IMR-90 (cell line): ENCODE measurements around the gene RUBCN. TPM values are rescaled to one million over a fixed set of nuclear protein-coding genes. Genes with fewer than 3 reads are reported as not detected.

ENCODE experiments used
- ATAC-seq: fragments of 200-7000 bp; cut with Tn5 transposase; 2 replicates; pipeline ENCODE4 v1.9.1; 2020; ENCODE audit warnings: low read depth, mild to moderate bottlenecking, moderate library complexity
- BruUV-seq: library from RNA; stranded (reverse); fragments of 400-500 nt; replicated peaks from 2 replicates; lab custom pipeline; 2021; lab: Mats Ljungman, UMichigan
- CTCF ChIA-PET: fragments of 300-600 bp; formaldehyde crosslinking; extraction: SDS; loops from one replicate; lab custom pipeline; 2021; ENCODE audit warnings: antibody characterized with exemption; lab: Yijun Ruan, JAX
- POLR2A ChIA-PET: fragments of 300-600 bp; sonication (Branson Sonifier 250); formaldehyde crosslinking; loops from one replicate; lab custom pipeline; 2022; ENCODE audit warnings: antibody characterized with exemption; ENCODE audit not compliant: unreplicated experiment; lab: Charles Lee
- DNase-seq: peaks from one replicate; pipeline ENCODE4 v3.0.0; 2013
- H2AFZ ChIP-seq: replicated peaks from 2 replicates; pipeline ENCODE3; 2013; ENCODE audit warnings: low read length, mild to moderate bottlenecking; ENCODE audit not compliant: poor library complexity
- H2AK5ac ChIP-seq: 2 replicates; pipeline ENCODE4 v1.6.1; 2013; ENCODE audit warnings: low read depth, low read length, inconsistent platforms
- H2AK9ac ChIP-seq: replicated peaks from 2 replicates; pipeline ENCODE3; 2013; ENCODE audit warnings: mild to moderate bottlenecking, low read depth, low read length, moderate library complexity; ENCODE audit not compliant: poor library complexity
- H2BK120ac ChIP-seq: 2 replicates; pipeline ENCODE4 v1.6.1; 2013; ENCODE audit warnings: low read depth, low read length, inconsistent platforms
- H2BK15ac ChIP-seq: 3 replicates; pipeline ENCODE4 v1.6.1; 2013; ENCODE audit warnings: low read depth, low read length, inconsistent platforms
- H2BK20ac ChIP-seq: 2 replicates; pipeline ENCODE4 v1.6.1; 2013; ENCODE audit warnings: low read depth, mild to moderate bottlenecking, inconsistent platforms, low read length, moderate library complexity
- H2BK5ac ChIP-seq: 2 replicates; pipeline ENCODE4 v1.6.1; 2013; ENCODE audit warnings: mild to moderate bottlenecking, low read depth, low read length, inconsistent platforms; ENCODE audit not compliant: poor library complexity, severe bottlenecking
- H3K14ac ChIP-seq: replicated peaks from 2 replicates; pipeline ENCODE4 v1.6.1; 2013; ENCODE audit warnings: low read depth, low read length, inconsistent platforms
- H3K18ac ChIP-seq: 2 replicates; pipeline ENCODE4 v1.6.1; 2013; ENCODE audit warnings: low read depth, low read length, control low read depth
- H3K23ac ChIP-seq: 2 replicates; pipeline ENCODE4 v1.6.1; 2013; ENCODE audit warnings: low read depth, low read length, inconsistent platforms
- H3K27ac ChIP-seq: 2 replicates; pipeline ENCODE4 v1.5.1; 2013; ENCODE audit warnings: mild to moderate bottlenecking, control low read depth, low read length; ENCODE audit not compliant: insufficient read depth
- H3K27me3 ChIP-seq: 2 replicates; pipeline ENCODE4 v1.6.1; 2013; ENCODE audit warnings: low read length; ENCODE audit not compliant: control insufficient read depth, insufficient read depth
- H3K36me3 ChIP-seq: 2 replicates; pipeline ENCODE4 v1.6.1; 2013; ENCODE audit warnings: low read length, mixed read lengths; ENCODE audit not compliant: control insufficient read depth, insufficient read depth
- H3K4ac ChIP-seq: 2 replicates; pipeline ENCODE4 v1.6.1; 2013; ENCODE audit warnings: low read depth, low read length, inconsistent platforms
- H3K4me1 ChIP-seq: 2 replicates; pipeline ENCODE4 v1.6.1; 2013; ENCODE audit warnings: low read length, mixed read lengths; ENCODE audit not compliant: control insufficient read depth, insufficient read depth
- H3K4me2 ChIP-seq: 2 replicates; pipeline ENCODE4 v1.6.1; 2013; ENCODE audit warnings: low read depth, mild to moderate bottlenecking, control low read depth, low read length, moderate library complexity
- H3K4me3 ChIP-seq: 2 replicates; pipeline ENCODE4 v1.5.1; 2013; ENCODE audit warnings: low read depth, mild to moderate bottlenecking, control low read depth, low read length, moderate library complexity; ENCODE audit not compliant: insufficient read depth
- H3K56ac ChIP-seq: 2 replicates; pipeline ENCODE4 v1.6.1; 2013; ENCODE audit warnings: low read length, inconsistent platforms; ENCODE audit not compliant: insufficient read depth; ENCODE audit errors: extremely low read depth
- H3K79me1 ChIP-seq, 2 experiments: 2 replicates each; pipeline ENCODE4 v1.6.1; 2013; ENCODE audit warnings: low read length in 2 of 2, inconsistent platforms in 1 of 2, low read depth in 1 of 2
- H3K9ac ChIP-seq: 2 replicates; pipeline ENCODE4 v1.6.1; 2013; ENCODE audit warnings: low read depth, low read length, control low read depth
- H3K9me1 ChIP-seq: 2 replicates; pipeline ENCODE4 v1.6.1; 2013; ENCODE audit warnings: low read length, inconsistent platforms; ENCODE audit not compliant: insufficient read depth
- H3K9me3 ChIP-seq: 2 replicates; pipeline ENCODE4 v1.6.1; 2013; ENCODE audit warnings: low read length; ENCODE audit not compliant: control insufficient read depth, insufficient read depth
- H4K20me1 ChIP-seq: 2 replicates; pipeline ENCODE4 v1.6.1; 2013; ENCODE audit warnings: low read length, inconsistent platforms; ENCODE audit not compliant: insufficient read depth
- H4K5ac ChIP-seq: 2 replicates; pipeline ENCODE4 v1.6.1; 2013; ENCODE audit warnings: mild to moderate bottlenecking, low read depth, low read length, control low read depth
- H4K8ac ChIP-seq, 2 experiments: 2 replicates each; pipeline ENCODE4 v1.6.1; 2013; ENCODE audit warnings: low read depth in 2 of 2, low read length in 2 of 2, control low read depth in 1 of 2, inconsistent platforms in 1 of 2
- H4K91ac ChIP-seq: 2 replicates; pipeline ENCODE4 v1.6.1; 2013; ENCODE audit warnings: low read depth, low read length, inconsistent platforms; ENCODE audit not compliant: insufficient read depth
- BHLHE40 ChIP-seq: fragments of 150-350 bp; IDR thresholded peaks from 2 replicates; pipeline ENCODE4 v1.6.1; 2016; ENCODE audit warnings: mild to moderate bottlenecking, low read depth, low read length
- CEBPB ChIP-seq: IDR thresholded peaks from 2 replicates; pipeline ENCODE4 v1.6.1; 2012; ENCODE audit warnings: low read depth, low read length, improper control_type of control experiment
- CHD1 ChIP-seq: IDR thresholded peaks from 2 replicates; pipeline ENCODE4 v1.6.1; 2012; ENCODE audit warnings: low read depth, low read length, improper control_type of control experiment
- CTCF ChIP-seq: conservative IDR thresholded peaks from 2 replicates; pipeline ENCODE4 v1.5.1; 2012; ENCODE audit warnings: mild to moderate bottlenecking, low read depth, low read length, improper control_type of control experiment
- FOS ChIP-seq: fragments of 150-350 bp; IDR thresholded peaks from 2 replicates; pipeline ENCODE4 v1.6.1; 2016; ENCODE audit warnings: low read depth, low read length
- MAFK ChIP-seq: IDR thresholded peaks from 2 replicates; pipeline ENCODE4 v1.6.1; 2012; ENCODE audit warnings: low read depth, low read length, improper control_type of control experiment
- MAZ ChIP-seq: IDR thresholded peaks from 2 replicates; pipeline ENCODE4 v1.6.1; 2012; ENCODE audit warnings: low read depth, mild to moderate bottlenecking, low read length, improper control_type of control experiment, moderate library complexity, borderline replicate concordance
- MXI1 ChIP-seq: IDR thresholded peaks from 2 replicates; pipeline ENCODE4 v1.6.1; 2012; ENCODE audit warnings: low read depth, mild to moderate bottlenecking, low read length, moderate library complexity, borderline replicate concordance
- NFE2L2 ChIP-seq: fragments of 150-350 bp; IDR thresholded peaks from 2 replicates; pipeline ENCODE4 v1.6.1; 2016; ENCODE audit warnings: low read depth, mild to moderate bottlenecking, low read length
- POLR2A ChIP-seq: IDR thresholded peaks from 2 replicates; pipeline ENCODE4 v1.6.1; 2012; ENCODE audit warnings: mild to moderate bottlenecking, low read depth, low read length
- RAD21 ChIP-seq: IDR thresholded peaks from 2 replicates; pipeline ENCODE4 v1.6.1; 2012; ENCODE audit warnings: low read length, improper control_type of control experiment
- RCOR1 ChIP-seq: IDR thresholded peaks from 2 replicates; pipeline ENCODE4 v1.6.1; 2012; ENCODE audit warnings: mild to moderate bottlenecking, low read length, improper control_type of control experiment; ENCODE audit not compliant: insufficient replicate concordance
- RFX5 ChIP-seq: IDR thresholded peaks from 2 replicates; pipeline ENCODE4 v1.8.0; 2012; ENCODE audit warnings: low read depth, mild to moderate bottlenecking, low read length, moderate library complexity
- SMC3 ChIP-seq: fragments of 150-350 bp; IDR thresholded peaks from 2 replicates; pipeline ENCODE4 v1.6.1; 2016; ENCODE audit warnings: low read depth, mild to moderate bottlenecking, antibody characterized with exemption, low read length, moderate library complexity
- WGBS, 2 experiments: methylation state at CpG; one replicate each; pipeline versions ENCODE4 v1.1.5 to v1.1.7; 2013; ENCODE audit warnings: missing lambda C conversion rate in 2 of 2; ENCODE audit not compliant: insufficient read length in 1 of 2; ENCODE audit errors: extremely low coverage in 2 of 2; 5-methylcytosine and 5-hydroxymethylcytosine counted together
- dilution Hi-C: fragments of 300-500 bp; cut with HindIII; formaldehyde crosslinking; loops from one replicate; pipeline ENCODE4 v1.14.3; 2018; ENCODE audit warnings: low sequenced_read_pairs; ENCODE audit not compliant: unreplicated experiment
- in situ Hi-C: fragments of 300-500 bp; cut with MboI; formaldehyde crosslinking; loops from 3 replicates; pipeline ENCODE4 v1.14.3; 2019; ENCODE audit warnings: low sequenced_read_pairs, inconsistent platforms, mixed read lengths
- intact Hi-C: fragments of 100-400 bp; cut with micrococcal nuclease; formaldehyde crosslinking; loops from 2 replicates; pipeline ENCODE4 v1.10.0; 2022
- polyA plus RNA-seq, 3 experiments: library from polyadenylated mRNA; depleted of rRNA; stranded (reverse); fragments of >200 nt; gene quantifications; 2 replicates each; pipeline ENCODE4 v1.2.3, GENCODE V29; 2012; ENCODE audit warnings: low replicate concordance in 1 of 3
- total RNA-seq: library from RNA; depleted of rRNA; stranded (reverse); fragments of >200 nt; gene quantifications from 2 replicates; pipeline ENCODE4 v1.2.3, GENCODE V29; 2012
- TF ChIP-seq, protein P1 (sequence below): fragments of 150-350 bp; IDR thresholded peaks from 2 replicates; pipeline ENCODE4 v1.6.1; 2017; ENCODE audit warnings: mild to moderate bottlenecking, antibody characterized with exemption, low read length, low read depth

The RUBCN gene
- total and polyA plus RNA-seq, 2 of the 4 experiments (the other 2 are of a cell fraction), result 10.8 to 12.6 TPM

- H4K8ac ChIP-seq, result peak overlapping the region in 1 of 2 experiments; percentile 84; a peak in 1 of 4 replicates
- CTCF ChIA-PET, result no interaction called here
- H3K36me3 ChIP-seq, result no peaks in the 10 kb centered on the region
- DNase-seq (no peak), ATAC-seq (no peak)
- peaks cover 8% of the 10 kb centered on the region; the same call in 1 of the 2 replicates for H4K20me1 ChIP-seq
- in situ Hi-C loops (no loop called here), dilution Hi-C loops (no loop called here), intact Hi-C loops (loop anchor here (1.0 to 2.0 kb wide), 2 partner anchors 11 to 25 kb away; partner anchors contain the start of gene FYTTD1)
- H3K9ac ChIP-seq, result no peak overlapping the region; the same call in 1 of the 2 replicates
- H3K14ac ChIP-seq, result no peak overlapping the region
- no peak overlapping the region for H4K91ac ChIP-seq
- POLR2A ChIA-PET, result no interaction called here
- no peak overlapping the region for H3K4me3 ChIP-seq
- no peak overlapping the region for H3K23ac ChIP-seq
- no peaks in the 10 kb centered on the region for H3K27me3 ChIP-seq
- H2AK9ac ChIP-seq, result no peak overlapping the region
- 14% methylated on average over 1 of the region's 11 CpGs; no CpG with 5 or more reads in 1 of the 2 experiments for WGBS, 2 experiments
- no peak overlapping the region for H2BK120ac ChIP-seq
- no peak overlapping the region for H2BK20ac ChIP-seq
- peaks cover 15 to 37% of the 10 kb centered on the region in 2 experiments for H3K79me1 ChIP-seq
- no peak overlapping the region for H3K18ac ChIP-seq
- no peak overlapping the region for H4K5ac ChIP-seq
- H2BK15ac ChIP-seq, result no peak overlapping the region
- peak overlapping the region; percentile 88; the same call in 1 of the 2 replicates for H3K4me2 ChIP-seq
- H2AK5ac ChIP-seq, result no peak overlapping the region
- BruUV-seq, result no TSS peak
- no peak overlapping the region for H2AFZ ChIP-seq
- no peak overlapping the region for H3K56ac ChIP-seq
- H3K4me1 ChIP-seq, result peaks cover 1% of the 10 kb centered on the region; the same call in 1 of the 2 replicates
- H3K27ac ChIP-seq, result no peak overlapping the region
- H3K9me3 ChIP-seq, result no peaks in the 10 kb centered on the region
- H3K9me1 ChIP-seq, result no peaks in the 10 kb centered on the region; the same call in 1 of the 2 replicates
- H2BK5ac ChIP-seq, result no peak overlapping the region
- H3K4ac ChIP-seq, result no peak overlapping the region
- TF ChIP-seq SMC3, result no peak
- no peak for TF ChIP-seq FOS
- no peak for TF ChIP-seq RCOR1
- TF ChIP-seq MAZ, result no peak
- no peak for TF ChIP-seq CTCF
- TF ChIP-seq POLR2A, result no peak
- TF ChIP-seq MXI1, result no peak
- TF ChIP-seq RFX5, result no peak
- no peak for TF ChIP-seq CHD1
- TF ChIP-seq, protein P1, sequence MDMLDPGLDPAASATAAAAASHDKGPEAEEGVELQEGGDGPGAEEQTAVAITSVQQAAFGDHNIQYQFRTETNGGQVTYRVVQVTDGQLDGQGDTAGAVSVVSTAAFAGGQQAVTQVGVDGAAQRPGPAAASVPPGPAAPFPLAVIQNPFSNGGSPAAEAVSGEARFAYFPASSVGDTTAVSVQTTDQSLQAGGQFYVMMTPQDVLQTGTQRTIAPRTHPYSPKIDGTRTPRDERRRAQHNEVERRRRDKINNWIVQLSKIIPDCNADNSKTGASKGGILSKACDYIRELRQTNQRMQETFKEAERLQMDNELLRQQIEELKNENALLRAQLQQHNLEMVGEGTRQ, result no peak
- no peak for TF ChIP-seq CEBPB
- TF ChIP-seq RAD21, result no peak
- TF ChIP-seq NFE2L2, result no peak
- TF ChIP-seq BHLHE40, result no peak
- TF ChIP-seq MAFK, result no peak
These were observed 1.2 kb upstream of the RUBCN start for GRCh38 chr3:197737749-197738462.
